Stimulated activated CD4-positive, alpha-beta T cell treated with anti-CD3 and anti-CD28 coated beads, Interleukin-4, amount 100 ng/mL, for 1 hour (primary cell): ENCODE results near the gene ADK.
"Not testable (repeated sequence)": the region's sequence is repeated elsewhere in the genome, so short reads cannot be mapped to it uniquely, and the experiment has no call there.

Source experiments
- DNase-seq: peaks from one replicate; pipeline ENCODE4 v3.0.0-alpha.2; 2020

ADK gene

DNA sequence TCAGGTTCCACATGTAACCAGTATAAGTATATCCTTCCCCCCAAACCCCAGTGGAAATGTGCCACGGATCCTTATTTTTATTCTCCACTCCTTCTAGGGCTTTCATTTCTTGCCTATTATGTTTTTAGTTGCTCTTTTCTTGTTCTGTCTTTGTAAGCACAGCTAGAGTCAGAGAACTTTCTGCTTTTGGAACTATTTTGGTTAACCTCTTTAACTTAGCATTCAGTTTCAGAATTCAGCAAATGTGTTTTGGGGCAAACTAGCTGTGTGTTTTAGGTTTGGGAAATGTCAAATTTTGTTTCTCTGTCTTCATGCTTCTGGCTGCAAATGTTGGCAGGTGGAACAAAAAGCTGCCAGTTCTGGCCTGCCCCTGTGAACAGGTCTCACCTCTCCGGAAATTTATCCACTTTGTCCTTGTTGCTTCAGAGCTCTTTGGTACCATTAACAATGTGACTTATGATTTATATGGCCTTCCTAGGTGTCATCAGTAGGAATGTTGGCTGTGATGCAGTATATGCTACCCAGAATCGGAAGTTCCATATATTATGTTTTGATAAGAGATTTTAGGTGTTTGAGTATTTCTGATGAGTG lies 156.1 kb downstream of the ADK start:
- no peak for DNase-seq

- DNase-seq, result no peak
Observed at GRCh38 chr10:74310652-74311257, 159.7 kb downstream of the ADK start.

- DNase-seq, result no peak
Observed at GRCh38 chr10:74314166-74314565, 163.1 kb downstream of the ADK start.

GRCh38 chr10:74320026-74320425 lies 169.0 kb downstream of the ADK start:
- no peak for DNase-seq

GRCh38 chr10:74320717-74321116 lies 169.7 kb downstream of the ADK start:
- DNase-seq, result no peak

GRCh38 chr10:74322141-74322540 lies 171.1 kb downstream of the ADK start:
- DNase-seq, result no peak

GRCh38 chr10:74322565-74322964 lies 171.5 kb downstream of the ADK start:
- DNase-seq, result no peak

- no peak for DNase-seq
Observed at GRCh38 chr10:74328388-74328787, 177.4 kb downstream of the ADK start.

- no peak for DNase-seq
Observed at GRCh38 chr10:74329873-74330272, 178.9 kb downstream of the ADK start.

DNA sequence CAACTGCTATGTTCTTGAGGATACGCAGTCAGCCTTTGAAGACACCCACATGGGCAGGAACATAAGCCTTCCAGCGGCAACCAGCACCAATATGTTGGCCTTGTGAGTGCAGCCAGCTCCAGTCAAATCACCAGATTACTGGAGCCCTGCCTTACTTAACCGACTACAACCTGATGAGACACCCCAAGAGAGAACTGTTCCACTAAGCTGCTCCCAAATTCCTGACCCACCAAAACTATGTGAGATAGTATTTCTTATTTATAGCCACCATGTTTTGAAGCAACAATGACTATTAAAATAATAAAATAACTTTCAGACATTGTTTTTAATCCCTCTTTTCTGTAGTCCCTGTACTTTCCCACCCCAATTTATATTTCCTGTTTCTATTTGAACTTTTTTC lies 179.6 kb downstream of the ADK start:
- DNase-seq, result no peak

DNA sequence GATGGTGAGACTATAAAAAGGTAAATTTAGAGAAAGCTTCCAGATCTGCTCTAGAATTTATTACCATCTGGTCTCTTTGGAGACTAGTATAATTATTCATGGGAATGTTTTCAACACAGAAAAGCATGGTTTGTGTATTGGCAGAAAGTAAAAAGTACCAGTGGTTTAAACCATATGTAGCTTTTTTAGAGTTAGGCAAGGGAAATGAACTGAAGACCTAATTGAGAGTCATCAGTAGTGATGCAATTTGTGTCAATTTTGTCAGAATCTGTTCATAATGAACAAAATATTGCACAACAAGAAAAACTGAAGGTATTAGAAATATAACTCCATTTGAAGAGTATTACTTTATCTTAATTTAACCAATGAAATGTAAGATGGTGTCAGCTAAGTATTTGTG lies 181.4 kb downstream of the ADK start:
- DNase-seq, result no peak

DNA sequence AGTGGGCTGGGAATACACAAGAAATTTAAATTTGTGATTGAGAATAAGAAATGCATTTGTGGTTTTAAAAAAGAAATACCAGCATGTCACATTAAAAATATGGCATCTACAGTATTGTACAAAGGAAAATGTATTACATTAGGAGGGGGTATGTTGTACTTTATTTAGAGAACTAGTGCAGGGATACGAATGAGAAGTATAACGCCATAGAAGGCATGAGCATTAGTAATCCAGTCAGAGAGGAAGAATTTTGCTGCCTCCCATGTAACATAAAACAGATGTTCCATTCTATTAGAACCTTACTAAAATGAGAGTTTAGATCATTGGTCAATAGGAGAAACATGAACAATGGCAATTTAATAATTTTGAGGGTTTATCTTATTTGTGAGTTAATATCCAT lies 182.2 kb downstream of the ADK start:
- no peak for DNase-seq

GRCh38 chr10:74334221-74334620 lies 183.2 kb downstream of the ADK start:
- no peak for DNase-seq

GRCh38 chr10:74335501-74335900 lies 184.5 kb downstream of the ADK start:
- DNase-seq, result no peak

DNA sequence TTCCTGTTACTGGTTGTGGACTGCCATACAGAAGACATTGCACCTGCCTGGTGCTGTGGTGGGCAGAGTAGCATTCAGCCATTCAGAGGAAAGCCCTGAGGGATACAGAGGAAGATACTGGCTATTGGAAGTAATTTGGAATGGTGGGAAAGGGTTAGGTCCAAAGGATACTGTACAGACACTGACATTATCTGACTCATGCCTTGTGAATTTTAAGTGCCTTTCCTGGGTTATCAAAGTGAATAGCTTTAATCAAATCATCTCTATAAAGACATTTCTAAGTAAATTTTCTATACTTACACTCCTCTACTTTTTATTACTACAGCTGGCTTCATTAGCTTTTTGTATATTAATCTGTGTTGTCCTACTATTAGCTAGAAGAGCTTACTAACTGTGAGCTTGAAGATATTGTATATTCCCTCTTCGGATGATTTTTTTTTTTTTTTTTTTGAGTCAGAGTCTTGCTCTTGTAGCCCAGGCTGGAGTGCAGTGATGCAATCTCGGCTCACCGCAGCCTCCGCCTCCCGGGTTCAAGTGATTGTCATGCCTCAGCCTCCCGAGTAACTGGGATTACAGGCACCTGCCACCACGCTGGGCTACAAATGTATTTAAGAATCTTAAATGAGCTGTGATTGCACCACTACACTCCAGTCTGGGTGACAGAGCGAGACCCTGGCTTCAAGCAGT lies 186.5 kb downstream of the ADK start:
- no peak for DNase-seq

DNA sequence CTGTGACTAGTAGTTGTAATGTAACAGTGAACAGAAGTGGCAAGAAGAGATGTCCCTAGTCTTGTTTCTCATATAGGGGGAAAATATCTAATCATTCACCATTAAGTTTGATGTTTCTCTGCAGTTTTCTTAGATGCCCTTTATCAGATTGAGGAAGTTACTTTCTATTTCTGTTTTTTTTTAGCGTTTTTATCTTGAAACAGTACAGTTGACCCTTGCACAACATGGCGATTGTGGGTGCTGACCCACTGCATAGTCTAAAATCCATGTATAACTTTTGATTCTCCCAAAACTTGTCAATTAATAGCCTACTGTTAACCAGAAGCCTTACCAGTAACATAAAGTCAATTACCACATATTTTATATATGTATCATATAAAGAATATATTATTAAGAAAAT lies 192.0 kb downstream of the ADK start:
- no peak for DNase-seq

DNA sequence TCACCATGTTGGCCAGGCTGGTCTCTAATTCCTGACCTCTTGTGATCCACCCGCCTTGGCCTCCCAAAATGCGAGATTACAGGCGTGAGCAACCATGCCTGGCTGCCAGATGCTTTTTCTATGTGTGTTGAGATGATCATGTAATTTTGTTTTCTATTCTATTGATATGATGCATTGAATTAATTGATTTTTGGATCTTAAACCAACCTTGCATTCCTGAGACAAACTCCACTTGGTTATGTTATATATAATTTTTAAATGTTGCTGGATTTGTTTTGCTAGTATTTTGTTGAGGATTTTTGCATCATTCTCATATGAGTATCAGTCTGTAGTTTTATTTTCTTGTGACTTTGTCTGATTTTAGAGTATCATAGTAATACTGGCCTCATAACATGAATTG lies 192.8 kb downstream of the ADK start:
- no peak for DNase-seq

GRCh38 chr10:74344306-74344705 lies 193.3 kb downstream of the ADK start:
- no peak for DNase-seq

DNA sequence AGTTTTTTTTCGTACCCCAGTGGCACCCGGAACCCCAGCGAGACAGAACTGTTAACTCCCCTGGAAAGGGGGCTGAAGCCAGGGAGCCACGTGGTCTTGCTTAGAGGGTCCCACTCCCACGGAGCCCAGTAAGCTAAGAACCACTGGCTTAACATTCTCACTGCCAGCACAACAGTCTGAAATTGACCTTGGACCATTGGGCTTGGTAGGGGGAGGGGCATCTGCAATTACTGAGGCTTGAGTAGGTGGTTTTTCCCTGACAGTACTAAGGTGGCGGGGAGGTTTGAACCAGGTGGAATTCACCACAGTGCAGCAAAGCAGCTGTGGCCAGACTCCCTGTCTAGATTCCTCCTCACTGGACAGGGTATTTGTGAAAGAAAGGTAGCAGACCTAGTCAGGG lies 196.5 kb downstream of the ADK start:
- no peak for DNase-seq

DNA sequence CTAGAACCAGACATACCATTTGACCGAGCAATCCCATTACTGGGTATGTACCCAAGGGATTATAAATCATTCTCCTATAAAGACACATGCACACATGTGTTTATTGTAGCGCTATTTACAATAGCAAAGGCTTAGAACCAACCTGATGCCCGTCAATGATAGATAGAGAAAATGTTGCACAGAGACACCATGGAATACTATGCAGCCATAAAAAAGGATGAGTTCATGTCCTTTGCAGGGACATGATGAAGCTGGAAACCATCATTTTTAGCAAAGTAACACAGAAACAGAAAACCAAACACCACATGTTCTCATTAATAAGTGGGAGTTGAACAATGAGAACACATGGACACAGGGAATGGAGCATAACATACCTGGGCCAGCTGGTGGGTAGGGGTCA lies 202.0 kb downstream of the ADK start:
- not testable (repeated sequence) for DNase-seq

DNA sequence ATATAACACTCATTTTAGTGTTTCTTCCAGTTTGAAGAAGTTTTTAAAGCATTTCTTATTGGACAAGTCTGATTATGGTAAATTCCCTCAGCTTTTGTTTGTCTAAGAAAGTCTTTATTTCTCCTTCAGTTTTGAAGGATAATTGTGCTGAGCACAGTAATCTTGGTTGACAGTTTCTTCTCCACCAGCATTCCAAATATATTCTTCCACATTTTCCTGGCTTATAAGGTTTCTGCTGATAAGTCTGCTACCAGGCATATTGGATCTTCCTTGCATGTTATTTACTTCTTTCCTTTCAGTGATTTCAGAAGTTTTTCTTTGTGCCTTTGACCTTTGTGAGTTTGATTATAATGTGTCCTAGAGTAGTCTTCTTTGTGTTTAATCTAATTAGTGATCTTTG lies 210.7 kb downstream of the ADK start:
- DNase-seq, result no peak

GRCh38 chr10:74363727-74364126 lies 212.7 kb downstream of the ADK start:
- DNase-seq, result no peak

GRCh38 chr10:74365109-74365508 lies 214.1 kb downstream of the ADK start:
- no peak for DNase-seq

DNA sequence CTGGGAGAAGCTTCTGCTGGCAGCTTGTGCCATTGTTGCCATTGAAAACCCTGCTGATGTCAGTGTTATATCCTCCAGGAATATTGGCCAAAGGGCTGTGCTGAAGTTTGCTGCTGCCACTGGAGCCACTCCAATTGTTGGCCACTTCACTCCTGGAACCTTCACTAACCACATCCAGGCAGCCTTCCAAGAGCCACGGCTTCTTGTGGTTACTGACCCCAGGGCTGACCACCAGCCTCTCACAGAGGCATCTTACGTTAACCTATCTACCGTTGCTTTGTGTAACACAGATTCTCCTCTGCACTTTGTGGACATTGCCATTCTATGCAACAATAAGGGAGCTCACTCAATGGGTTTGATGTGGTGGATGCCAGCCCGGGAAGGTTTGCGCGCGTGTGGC lies 220.7 kb downstream of the ADK start:
- DNase-seq, result no peak

DNA sequence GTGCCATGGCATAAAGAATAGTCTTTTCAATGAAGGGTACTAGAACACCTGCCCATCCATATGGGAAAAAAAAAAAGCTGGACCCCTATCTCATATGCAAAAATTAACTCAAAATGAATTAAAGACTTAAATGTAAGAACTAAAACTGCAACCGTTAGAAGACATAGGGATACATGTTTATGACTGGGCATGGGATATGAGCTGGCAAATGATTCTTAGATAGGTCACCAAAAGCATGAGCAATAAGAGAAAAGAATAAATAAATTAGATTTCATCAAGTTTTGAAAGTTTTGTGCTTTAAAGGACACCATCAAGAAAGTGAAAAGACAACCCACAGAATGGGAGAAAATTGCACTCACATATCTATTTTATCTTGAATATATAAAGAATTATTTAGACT lies 222.0 kb downstream of the ADK start:
- no peak for DNase-seq
